Heart right ventricle (tissue), 16 donors: Measurements from ENCODE around the gene PDXK. TPM values are rescaled to one million over a fixed set of nuclear protein-coding genes. Genes with fewer than 3 reads are reported as not detected.
"Not testable (repeated sequence)": the region's sequence is repeated elsewhere in the genome, so short reads cannot be mapped to it uniquely, and the experiment has no call there.

Experiments used
- ATAC-seq, 8 donors: fragments of 200-7000 bp; cut with Tn5 transposase; one replicate each; pipeline ENCODE4 v1.9.1; 2020; ENCODE audit warnings: mild to moderate bottlenecking in 8 of 8, moderate library complexity in 8 of 8, moderate number of reproducible peaks in 1 of 8
- DNase-seq, 2 donors: peaks; one replicate each; pipeline ENCODE4 v3.0.0-alpha.2; 2020
- H3K27ac ChIP-seq, 10 donors: fragments of 200-600 bp; sonication (generic) in 2 of 10; one replicate each; pipeline versions ENCODE4 v1.5.0 to v1.8.0; 2020 to 2022; ENCODE audit warnings: mild to moderate bottlenecking in 3 of 10
- H3K27me3 ChIP-seq, 7 donors: fragments of 200-600 bp; one replicate each; pipeline ENCODE4 v1.8.0; 2021 to 2022; ENCODE audit warnings: mild to moderate bottlenecking in 2 of 7
- H3K36me3 ChIP-seq, 9 donors: fragments of 200-600 bp; sonication (generic) in 1 of 9; one replicate each; pipeline versions ENCODE4 v1.5.0 to v1.8.0; 2020 to 2022; ENCODE audit warnings: mild to moderate bottlenecking in 2 of 9
- H3K4me1 ChIP-seq, 9 donors: fragments of 200-600 bp; sonication (generic) in 1 of 9; one replicate each; pipeline versions ENCODE4 v1.5.0 to v1.8.0; 2020 to 2022; ENCODE audit warnings: mild to moderate bottlenecking in 4 of 9
- H3K4me3 ChIP-seq, 10 donors: fragments of 200-600 bp; sonication (generic) in 2 of 10; one replicate each; pipeline versions ENCODE4 v1.5.0 to v1.8.0; 2020 to 2022; ENCODE audit warnings: mild to moderate bottlenecking in 7 of 10, moderate library complexity in 2 of 10
- H3K9me3 ChIP-seq, 11 donors: fragments of 200-600 bp in 10 of 11; sonication (generic) in 2 of 11; one replicate each; pipeline versions ENCODE4 v1.5.0 to v1.8.0; 2013 to 2022; ENCODE audit warnings: mild to moderate bottlenecking in 2 of 11, control low read depth in 1 of 11, moderate library complexity in 1 of 11
- CTCF ChIP-seq, 9 donors: fragments of 200-600 bp; sonication (generic) in 2 of 9; IDR thresholded peaks; one replicate each; pipeline versions ENCODE4 v1.5.0 to v1.8.0; 2021 to 2022; ENCODE audit warnings: antibody characterized with exemption in 9 of 9, mild to moderate bottlenecking in 5 of 9, moderate library complexity in 1 of 9
- WGBS, 2 donors: extraction: QIAGEN DNeasy Blood & Tissue Kit; methylation state at CpG; one replicate each; pipeline ENCODE4 v1.1.7; 2013; ENCODE audit warnings: inconsistent platforms in 1 of 2; 5-methylcytosine and 5-hydroxymethylcytosine counted together
- intact Hi-C, 10 donors: fragments of 100-400 bp; cut with DNase I; formaldehyde crosslinking; loops; one replicate each; pipeline versions ENCODE4 v1.11.1 to v1.14.2; 2022
- polyA plus RNA-seq, 2 donors: library from polyadenylated mRNA; stranded (reverse); fragments of 200-250 nt; gene quantifications; one replicate each; pipeline ENCODE4 v1.2.3, GENCODE V29; 2013
- total RNA-seq, 10 donors: library from RNA; stranded (reverse); fragmentation: NEBNext Ultra II Directional in 3 of 10; extraction: Animal tissue kit (Norgen Biotek cat#: 25700) in 3 of 10; gene quantifications; one replicate each; pipeline versions ENCODE4 v1.2.1 to v1.2.4, GENCODE V29; 2021 to 2023
- donor health status: Arrhythmogenic right ventricular cardiomyopathy.
- donor health status: ischemic (EF 13 %, LVEDD 7.1; RV severe dilation, severe dysfunction).
- donor health status: healthy with polysubstance abuse.
- donor health status: DM: no; HTN: yes; CAD: no.
- donor health status: DM: no; HTN: no; CAD: no.
- donor health status: ischemic (EF 25% LVEDD 6.9; RV normal size, moderate dysfunction).
- donor health status: ischemic (EF 25% LVEDD 5.7; RV mildly dilated, moderate dysfunction).
- donor health status: healthy.
- donor health status: DM: yes; HTN: yes; CAD: no.
- donor health status: Ischemic cardiomyopathy.
- donor health status: ischemic (EF 35%, LVEDD 5.7; RV mildly dilated, moderate dysfunction).
- donor health status: nonischemic (EF 11% LVEDD 7.7; RV severe dilation, severe dysfunction).
- donor health status: DM: yes; HTN: yes; CAD: no.
- donor health status: PGD.
- donor health status: ischemic (EF 29% LVEDD 5.4; RV normal size, mild dysfunction).
- donor health status: nonischemic (EF 23%, LVEDD 6.1; RV moderate dilation, normal function).

PDXK gene
- total and polyA plus RNA-seq, 12 donors, result 47.8 to 102 (median 73.0) TPM

GRCh38 chr21:43697758-43698643 is 20.9 kb upstream of the PDXK start:
- Histone ChIP-seq H3K36me3 (peaks cover 0 to 45% (median 8%) of the 10 kb centered on the region in 9 donors), H3K27me3 (no peaks in the 10 kb centered on the region), H3K4me1 (peaks cover 0 to 13% (median 8%) of the 10 kb centered on the region in 9 donors), H3K9me3 (no peaks in the 10 kb centered on the region), H3K27ac (no peak overlapping the region), H3K4me3 (no peak overlapping the region)
- 85 to 94% methylated on average over 11 of the region's 11 CpGs for WGBS, 2 donors
- DNase-seq (no peak), ATAC-seq (no peak)
- intact Hi-C loops, result no loop called here
- TF ChIP-seq CTCF (IDR thresholded peaks at IDR 0.05), result no peak

- WGBS, 2 donors, result 87 to 95% methylated on average over 5 of the region's 5 CpGs
- DNase-seq, H3K27ac ChIP-seq, H3K27me3 ChIP-seq, H3K4me3 ChIP-seq, H3K9me3 ChIP-seq, ATAC-seq, intact Hi-C loops: not testable (repeated sequence)
- Histone ChIP-seq H3K36me3 (peaks cover 0 to 30% (median 8%) of the 10 kb centered on the region in 9 donors), H3K4me1 (peaks cover 2 to 19% (median 13%) of the 10 kb centered on the region in 9 donors)
Measured at GRCh38 chr21:43699492-43699777, 19.5 kb upstream of the PDXK start.

- H3K36me3 ChIP-seq, result peaks cover 0 to 24% (median 8%) of the 10 kb centered on the region in 9 donors
- peaks cover 2 to 19% (median 13%) of the 10 kb centered on the region in 9 donors for H3K4me1 ChIP-seq
- H3K27me3 ChIP-seq, result no peaks in the 10 kb centered on the region
- no peak for TF ChIP-seq CTCF (IDR thresholded peaks at IDR 0.05)
- H3K4me3 ChIP-seq, result no peak overlapping the region
- WGBS, 2 donors, result 76 to 80% methylated on average over 13 of the region's 13 CpGs
- DNase-seq (no peak), ATAC-seq (no peak)
- no peak overlapping the region for H3K27ac ChIP-seq
- intact Hi-C loops, result loop anchor here in 1 of 10 donors (2.0 kb wide), 1 partner anchor 17 kb away; no protein-coding TSS in a partner anchor
- no peaks in the 10 kb centered on the region for H3K9me3 ChIP-seq
Measured at GRCh38 chr21:43699933-43700599, 18.9 kb upstream of the PDXK start.

- Histone ChIP-seq H3K4me3 (peak overlapping the region in 6 of 10 donors; percentile 3 to 35 (median 21)), H3K36me3 (peaks cover 0 to 3% (median 0%) of the 10 kb centered on the region in 9 donors), H3K4me1 (peaks cover 2 to 19% (median 13%) of the 10 kb centered on the region in 9 donors), H3K27me3 (no peaks in the 10 kb centered on the region), H3K27ac (peak overlapping the region; percentile 45 to 84 (median 69)), H3K9me3 (no peaks in the 10 kb centered on the region)
- DNase-seq (no peak), ATAC-seq (peak in 6 of 8 donors; percentile 20 to 53 (median 32))
- TF ChIP-seq CTCF (IDR thresholded peaks at IDR 0.05), result no peak
- 64 to 68% methylated on average over 29 of the region's 29 CpGs for WGBS, 2 donors
- intact Hi-C loops, result loop anchor here in 1 of 10 donors (2.0 kb wide), 1 partner anchor 15 kb away; no protein-coding TSS in a partner anchor
Measured at GRCh38 chr21:43701936-43702784, 16.8 kb upstream of the PDXK start.
